Stimulated activated CD4-positive, alpha-beta T cell treated with anti-CD3 and anti-CD28 coated beads, Interleukin-2, amount 100 ng/mL, for 4 hours (primary cell): ENCODE measurements around the gene PPM1H.
A peak's percentile ranks its signal among the peaks of the same experiment; 100 is the strongest.

Experiments
- DNase-seq: peaks from one replicate; pipeline ENCODE4 v3.0.0-alpha.2; 2020; ENCODE audit warnings: low read depth

The PPM1H gene

GRCh38 chr12:62603061-62603810 is 331.7 kb downstream of the PPM1H start:
- DNase-seq: peak; percentile 62

- peak; percentile 81 for DNase-seq
Measured at GRCh38 chr12:62602255-62603060, 332.5 kb downstream of the PPM1H start.

- DNase-seq: no peak
Measured at GRCh38 chr12:62601765-62602164, 333.2 kb downstream of the PPM1H start.

GRCh38 chr12:62599854-62600437 is 335.0 kb downstream of the PPM1H start:
- DNase-seq: no peak

- DNase-seq: no peak
Measured at GRCh38 chr12:62598846-62599245, 336.1 kb downstream of the PPM1H start.

- DNase-seq: no peak
Measured at GRCh38 chr12:62597253-62597652, 337.7 kb downstream of the PPM1H start.
